ENCODE data around the gene UBE2J2. TPM values are rescaled to one million over a fixed set of nuclear protein-coding genes. Genes with fewer than 3 reads are reported as not detected.

Gene UBE2J2
- total and polyA plus RNA-seq, 2 of the 4 experiments (the other 2 are of a cell fraction) = 20.6 to 67.5 TPM

- CTCF ChIA-PET = no interaction called here
- peaks cover 15% of the 10 kb centered on the region for H3K9me1 ChIP-seq (ENCODE audit: insufficient read depth, low read length)
- H4K8ac ChIP-seq (ENCODE audit: low read depth in 2 of 2, low read length in 2 of 2) = no peak overlapping the region
- no peak overlapping the region for H2BK120ac ChIP-seq (ENCODE audit: low read depth, low read length)
- peaks cover 11 to 72% of the 10 kb centered on the region in 2 experiments; a peak in 3 of 4 replicates for H3K79me1 ChIP-seq (ENCODE audit: low read depth in 1 of 2, low read length in 2 of 2)
- H2BK20ac ChIP-seq (ENCODE audit: low read depth, low read length) = no peak overlapping the region
- dilution Hi-C loops (cut with HindIII; ENCODE audit: low sequenced_read_pairs, unreplicated experiment) (no loop called here), in situ Hi-C loops (cut with MboI; ENCODE audit: low sequenced_read_pairs) (no loop called here), intact Hi-C loops (cut with micrococcal nuclease) (no loop called here)
- no peak overlapping the region for H2AK5ac ChIP-seq (ENCODE audit: low read depth, low read length)
- DNase-seq = no peak
- H2AFZ ChIP-seq (replicated peaks; ENCODE audit: low read length, poor library complexity) = no peak overlapping the region
- ATAC-seq (ENCODE audit: low read depth) = no peak
- no peak overlapping the region for H3K9ac ChIP-seq (ENCODE audit: low read depth, low read length)
- no peak overlapping the region for H4K5ac ChIP-seq (ENCODE audit: low read depth, low read length)
- no peak overlapping the region for H4K91ac ChIP-seq (ENCODE audit: insufficient read depth, low read depth, low read length)
- no peak overlapping the region for H2AK9ac ChIP-seq (replicated peaks; ENCODE audit: low read depth, low read length, poor library complexity)
- H3K4ac ChIP-seq (ENCODE audit: low read depth, low read length) = no peak overlapping the region
- peaks cover 60% of the 10 kb centered on the region for H4K20me1 ChIP-seq (ENCODE audit: insufficient read depth, low read length)
- no peaks in the 10 kb centered on the region for H3K9me3 ChIP-seq (ENCODE audit: control insufficient read depth, insufficient read depth, low read length)
- H3K4me3 ChIP-seq (ENCODE audit: insufficient read depth, low read depth, low read length) = no peak overlapping the region
- no peak overlapping the region for H3K27ac ChIP-seq (ENCODE audit: insufficient read depth, low read length)
- no peak overlapping the region for H2BK15ac ChIP-seq (ENCODE audit: low read depth, low read length)
- no peak overlapping the region for H2BK5ac ChIP-seq (ENCODE audit: low read depth, low read length, poor library complexity, severe bottlenecking)
- H3K36me3 ChIP-seq (ENCODE audit: control insufficient read depth, insufficient read depth, low read length) = peaks cover 62% of the 10 kb centered on the region
- BruUV-seq (replicated peaks) = no TSS peak
- 98% methylated on average over 21 of the region's 44 CpGs; no CpG with 5 or more reads in 1 of the 2 experiments for WGBS, 2 experiments (ENCODE audit: extremely low coverage in 2 of 2, insufficient read length in 1 of 2)
- POLR2A ChIA-PET (ENCODE audit: unreplicated experiment) = no interaction called here
- H3K56ac ChIP-seq (ENCODE audit: extremely low read depth, insufficient read depth, low read length) = no peak overlapping the region
- TF ChIP-seq FOS (IDR thresholded peaks at IDR 0.05; ENCODE audit: low read depth, low read length) = no peak
- no peak for TF ChIP-seq MAZ (IDR thresholded peaks at IDR 0.05; ENCODE audit: borderline replicate concordance, low read depth, low read length)
- TF ChIP-seq RCOR1 (IDR thresholded peaks at IDR 0.05; ENCODE audit: insufficient replicate concordance, low read length) = no peak
- no peak for TF ChIP-seq CHD1 (IDR thresholded peaks at IDR 0.05; ENCODE audit: low read depth, low read length)
- no peak for TF ChIP-seq ELK1 (IDR thresholded peaks at IDR 0.05; ENCODE audit: borderline replicate concordance, low read depth, low read length)
- no peak for TF ChIP-seq CTCF (conservative IDR thresholded peaks at IDR 0.05; ENCODE audit: low read depth, low read length)
- TF ChIP-seq RAD21 (IDR thresholded peaks at IDR 0.05; ENCODE audit: low read length) = no peak
- no peak for TF ChIP-seq USF2 (IDR thresholded peaks at IDR 0.05; ENCODE audit: low read depth, low read length)
- H3K4me1 ChIP-seq (ENCODE audit: control insufficient read depth, insufficient read depth, low read length) = peaks cover 6% of the 10 kb centered on the region; the same call in 1 of the 2 replicates
- no peak overlapping the region for H3K14ac ChIP-seq (replicated peaks; ENCODE audit: low read depth, low read length)
- no peak overlapping the region for H3K4me2 ChIP-seq (ENCODE audit: low read depth, low read length)
- no peaks in the 10 kb centered on the region for H3K27me3 ChIP-seq (ENCODE audit: control insufficient read depth, insufficient read depth, low read length)
- no peak overlapping the region for H3K23ac ChIP-seq (ENCODE audit: low read depth, low read length)
- H3K18ac ChIP-seq (ENCODE audit: low read depth, low read length) = no peak overlapping the region
Observed at GRCh38 chr1:1226566-1227362, 46.9 kb downstream of the UBE2J2 start.

Data from IMR-90 (cell line).